GM19099 (cell line): Measurements from ENCODE around the gene HMGXB4.

Experiments
- POLR2A ChIP-seq: IDR thresholded peaks from 3 replicates; pipeline ENCODE4 v1.6.1; 2011; ENCODE audit warnings: low read depth; ENCODE audit not compliant: insufficient read length; ENCODE audit errors: extremely low read depth

Gene HMGXB4, protein sequence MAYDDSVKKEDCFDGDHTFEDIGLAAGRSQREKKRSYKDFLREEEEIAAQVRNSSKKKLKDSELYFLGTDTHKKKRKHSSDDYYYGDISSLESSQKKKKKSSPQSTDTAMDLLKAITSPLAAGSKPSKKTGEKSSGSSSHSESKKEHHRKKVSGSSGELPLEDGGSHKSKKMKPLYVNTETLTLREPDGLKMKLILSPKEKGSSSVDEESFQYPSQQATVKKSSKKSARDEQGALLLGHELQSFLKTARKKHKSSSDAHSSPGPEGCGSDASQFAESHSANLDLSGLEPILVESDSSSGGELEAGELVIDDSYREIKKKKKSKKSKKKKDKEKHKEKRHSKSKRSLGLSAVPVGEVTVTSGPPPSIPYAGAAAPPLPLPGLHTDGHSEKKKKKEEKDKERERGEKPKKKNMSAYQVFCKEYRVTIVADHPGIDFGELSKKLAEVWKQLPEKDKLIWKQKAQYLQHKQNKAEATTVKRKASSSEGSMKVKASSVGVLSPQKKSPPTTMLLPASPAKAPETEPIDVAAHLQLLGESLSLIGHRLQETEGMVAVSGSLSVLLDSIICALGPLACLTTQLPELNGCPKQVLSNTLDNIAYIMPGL

DNA sequence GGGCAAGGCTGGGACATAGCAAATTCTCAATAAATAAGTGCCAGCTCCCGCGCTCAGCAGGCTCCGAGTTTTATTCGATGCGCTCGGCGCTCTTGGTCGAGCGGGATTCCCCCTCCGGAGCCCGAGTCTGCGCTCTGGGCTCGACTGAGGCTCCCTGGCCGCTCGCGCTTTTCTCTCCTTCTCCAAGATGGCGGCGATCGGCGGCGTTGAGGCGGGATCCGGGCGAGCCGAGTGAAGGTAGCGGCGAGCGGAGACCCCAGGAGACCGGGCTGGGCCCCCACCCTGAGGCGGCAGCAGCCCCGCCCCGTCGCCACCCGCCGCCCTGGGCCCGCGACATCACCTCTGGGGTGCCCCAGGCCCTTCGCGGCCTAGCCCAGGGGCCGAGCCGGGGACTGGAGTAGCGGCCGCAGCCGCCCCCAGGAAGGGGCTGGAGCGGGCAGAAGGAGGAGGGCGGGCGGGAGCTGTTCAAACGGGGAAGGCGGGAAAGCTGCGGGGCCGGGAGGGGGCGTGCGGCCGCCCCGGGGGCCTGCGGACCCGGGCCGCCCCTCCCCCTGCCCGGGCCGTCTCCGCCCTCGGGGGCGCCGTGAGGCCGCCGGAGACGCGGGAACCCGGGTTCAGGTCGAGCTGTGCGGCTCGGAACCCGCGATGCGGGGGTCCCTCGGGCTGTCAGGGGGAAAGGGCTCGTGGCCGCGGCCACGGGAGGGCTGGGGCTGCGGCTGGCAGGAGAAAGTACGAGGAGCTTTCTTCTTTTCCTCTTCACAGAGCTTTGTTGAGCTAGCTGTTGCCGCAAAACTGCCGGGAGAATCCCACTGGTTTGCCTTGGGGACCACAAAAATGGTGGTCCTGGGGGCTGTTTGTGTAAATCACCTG, at the start of gene HMGXB4:
Gene HMGXB4, plus strand, starts transcription at position 173 of the 870 bp plus-strand sequence. CDS start 4,898 bp downstream, outside the sequence.
- TF ChIP-seq POLR2A, result peak; percentile 63

DNA sequence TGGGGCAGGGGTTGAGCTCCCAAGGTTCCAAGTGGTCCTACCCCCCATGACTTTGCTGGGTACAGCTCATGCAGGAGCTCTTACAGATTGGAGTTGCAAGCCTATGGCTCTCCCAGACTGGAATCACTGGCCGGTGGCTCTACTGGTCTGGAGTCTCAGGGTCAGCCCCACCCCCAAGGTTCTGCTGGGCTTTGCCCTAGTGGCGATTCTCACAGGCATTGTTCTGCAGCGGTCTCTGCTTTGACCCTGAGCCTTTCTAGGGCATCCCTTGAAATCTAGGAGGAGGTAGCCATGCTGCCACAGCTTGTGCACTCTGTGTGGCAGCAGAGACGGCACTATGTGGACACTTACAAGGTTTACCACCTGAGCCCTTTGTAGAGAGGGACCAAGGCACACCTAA, 49.3 kb upstream of the HMGXB4 start:
- no peak for TF ChIP-seq POLR2A

DNA sequence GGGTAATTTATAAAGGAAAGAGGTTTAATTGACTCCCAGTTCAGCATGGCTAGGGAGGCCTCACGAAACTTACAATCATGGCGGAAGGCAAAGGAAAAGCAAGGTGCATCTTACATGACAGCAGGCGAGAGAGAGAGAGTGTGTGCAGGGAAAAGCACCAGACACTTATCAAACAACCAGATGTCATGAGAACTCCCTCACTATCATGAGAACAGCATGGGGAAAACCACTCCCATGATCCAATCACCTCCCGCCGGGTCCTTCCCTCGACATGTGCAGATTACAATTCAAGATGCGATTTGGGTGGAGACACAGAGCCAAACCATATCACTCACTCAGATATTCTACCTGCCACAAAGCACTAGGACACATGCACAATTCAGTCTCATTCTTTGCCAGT, 48.1 kb upstream of the HMGXB4 start:
- no peak for TF ChIP-seq POLR2A

DNA sequence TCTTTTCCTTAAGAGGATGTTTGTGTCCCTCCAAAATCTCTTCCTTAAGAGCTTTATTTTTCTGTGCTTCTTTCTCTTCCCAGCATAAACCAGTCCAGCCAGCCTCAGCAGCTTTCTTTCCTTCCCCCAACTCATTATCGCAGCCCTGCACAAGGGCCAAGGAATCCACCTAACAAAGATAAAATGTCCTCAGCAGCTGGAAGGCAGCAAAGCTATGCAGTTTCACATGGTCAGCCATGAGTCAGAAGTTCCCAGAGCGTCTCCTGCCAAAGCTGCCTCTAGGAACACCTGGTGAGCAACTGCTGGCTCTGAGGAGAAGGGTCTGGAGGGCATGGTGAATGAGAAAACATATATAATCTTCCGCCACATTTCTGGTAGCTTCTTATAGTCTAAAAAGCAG, 45.3 kb upstream of the HMGXB4 start:
- TF ChIP-seq POLR2A, result no peak

DNA sequence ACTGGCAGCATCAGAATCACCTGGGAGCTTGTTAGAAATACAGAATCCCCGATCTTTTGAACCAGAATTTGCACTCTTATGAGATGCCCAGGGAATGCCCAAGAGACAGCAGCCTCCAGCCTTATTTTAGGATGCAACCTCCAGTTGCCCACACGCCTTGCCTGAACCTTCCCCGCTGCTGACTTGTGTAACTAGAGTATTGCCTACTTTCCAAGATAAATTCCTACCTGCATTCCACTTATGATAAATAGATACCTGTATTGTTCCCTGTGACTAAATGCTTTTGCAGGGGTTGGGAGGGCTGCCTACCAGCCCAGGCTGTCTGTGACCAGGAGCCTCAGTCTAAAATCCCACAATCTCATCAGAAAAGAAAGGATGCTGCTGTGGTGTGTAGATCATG, 44.3 kb upstream of the HMGXB4 start:
- no peak for TF ChIP-seq POLR2A

DNA sequence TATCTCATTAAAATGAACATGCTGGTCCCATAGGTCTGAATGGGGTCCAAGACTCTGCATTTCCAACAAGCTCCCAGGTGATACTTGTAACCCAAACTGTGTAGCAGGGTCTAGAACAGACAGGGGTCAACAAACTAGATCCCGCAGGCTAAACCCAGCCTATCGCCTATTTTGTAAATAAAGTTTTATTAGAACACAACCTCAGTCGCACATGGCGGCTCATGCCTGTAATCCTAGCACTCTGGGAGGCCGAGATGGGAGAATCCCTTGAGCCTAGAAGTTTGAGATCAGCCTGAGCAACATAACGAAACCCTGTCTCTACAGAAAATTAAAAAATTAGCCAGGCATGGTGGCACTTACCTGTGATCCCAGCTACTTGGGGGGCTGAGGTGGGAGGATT, 42.3 kb upstream of the HMGXB4 start:
- no peak for TF ChIP-seq POLR2A

DNA sequence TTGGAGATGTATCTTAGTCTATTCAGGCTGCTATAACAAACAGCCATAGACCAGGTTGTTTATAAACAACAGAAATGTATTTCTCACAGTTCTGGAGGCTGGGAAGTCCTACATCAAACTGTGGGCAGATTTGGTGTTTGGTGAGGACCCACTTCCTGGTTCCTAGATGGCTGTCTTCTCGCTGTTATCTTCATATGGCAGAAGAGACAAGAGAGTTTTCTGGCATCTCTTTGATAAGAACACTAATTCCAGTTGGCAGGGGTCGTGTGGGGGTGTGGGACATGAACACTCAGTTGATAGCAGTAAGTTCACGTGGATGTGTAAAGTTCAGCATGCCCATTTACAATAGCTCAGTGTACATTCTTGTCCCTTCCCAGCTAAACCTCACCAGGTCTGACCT, 41.3 kb upstream of the HMGXB4 start:
- no peak for TF ChIP-seq POLR2A

DNA sequence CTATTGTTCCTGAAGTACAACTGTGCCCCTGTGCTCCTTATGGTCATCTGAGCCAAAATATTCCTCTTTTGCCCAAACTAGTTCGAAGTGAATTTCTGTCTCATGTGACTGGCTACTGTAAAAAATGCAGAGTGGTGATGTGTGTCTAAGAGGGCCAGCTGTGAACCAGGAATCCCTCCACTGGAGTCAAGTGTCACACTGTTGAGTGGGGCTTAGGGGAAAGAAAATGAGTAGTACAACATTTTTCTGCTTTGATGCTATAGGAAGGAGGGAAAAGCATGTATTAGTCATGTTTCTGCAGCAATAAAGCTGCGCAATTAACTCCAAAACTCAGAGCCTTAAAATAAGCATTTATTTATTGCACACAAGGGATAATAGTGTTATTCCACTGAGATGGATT, 39.8 kb upstream of the HMGXB4 start:
- TF ChIP-seq POLR2A, result no peak

DNA sequence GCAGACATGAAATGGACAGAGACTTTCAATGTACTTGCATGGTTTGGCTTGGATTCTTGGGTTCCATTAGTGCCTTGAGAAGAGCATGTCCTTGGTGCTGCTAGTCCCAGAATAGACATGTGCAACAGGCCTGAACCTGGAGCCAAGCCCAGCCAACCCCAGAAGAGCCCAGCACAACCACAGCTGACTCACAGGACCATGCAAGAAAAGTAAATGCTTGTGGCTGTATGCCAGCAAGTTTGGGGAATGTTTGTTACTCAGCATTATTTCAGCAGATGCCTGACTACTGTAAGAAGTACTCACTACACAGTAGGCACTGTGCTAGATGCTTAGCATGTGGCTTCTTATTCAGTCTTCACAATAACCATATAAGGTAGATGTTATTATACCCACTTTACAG, 39.2 kb upstream of the HMGXB4 start:
- no peak for TF ChIP-seq POLR2A

DNA sequence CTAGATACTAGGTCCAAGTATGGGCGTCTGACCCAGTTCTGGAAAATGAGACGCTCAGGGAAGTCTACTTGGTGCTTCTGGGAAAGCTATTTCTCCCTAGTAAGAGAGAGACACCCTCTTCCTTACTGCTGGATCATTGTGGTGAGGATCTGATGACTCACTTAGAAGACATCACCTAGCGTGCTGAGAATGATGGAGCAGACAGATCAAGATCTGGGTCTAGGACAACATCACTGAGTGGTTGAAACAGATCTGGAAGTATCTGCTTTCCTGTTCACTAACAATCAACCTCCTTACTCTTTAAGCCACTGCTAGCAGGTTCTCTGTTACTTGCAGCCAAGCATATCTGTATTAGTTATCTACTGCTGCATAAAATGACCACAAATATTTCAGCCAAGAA, 38.3 kb upstream of the HMGXB4 start:
- no peak for TF ChIP-seq POLR2A

DNA sequence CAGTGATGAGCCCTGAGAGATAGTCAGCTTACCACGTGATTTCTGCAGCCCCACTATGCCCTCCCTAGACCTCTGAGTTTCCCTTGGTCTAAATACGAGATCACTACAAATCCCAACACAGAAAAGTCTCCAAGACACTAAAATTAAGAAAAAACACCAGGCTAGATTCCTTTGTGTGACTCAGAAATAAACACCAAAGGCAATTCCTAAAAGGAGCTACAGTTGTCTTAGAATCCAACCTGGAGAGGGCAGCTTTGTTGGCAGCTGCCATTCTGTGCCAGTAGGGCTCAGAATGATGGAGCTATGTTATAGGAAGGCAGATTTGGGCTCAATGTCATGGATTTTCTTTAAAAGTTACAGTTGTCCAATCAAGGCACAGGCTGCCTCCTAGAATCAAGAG, 37.1 kb upstream of the HMGXB4 start:
- TF ChIP-seq POLR2A, result no peak

DNA sequence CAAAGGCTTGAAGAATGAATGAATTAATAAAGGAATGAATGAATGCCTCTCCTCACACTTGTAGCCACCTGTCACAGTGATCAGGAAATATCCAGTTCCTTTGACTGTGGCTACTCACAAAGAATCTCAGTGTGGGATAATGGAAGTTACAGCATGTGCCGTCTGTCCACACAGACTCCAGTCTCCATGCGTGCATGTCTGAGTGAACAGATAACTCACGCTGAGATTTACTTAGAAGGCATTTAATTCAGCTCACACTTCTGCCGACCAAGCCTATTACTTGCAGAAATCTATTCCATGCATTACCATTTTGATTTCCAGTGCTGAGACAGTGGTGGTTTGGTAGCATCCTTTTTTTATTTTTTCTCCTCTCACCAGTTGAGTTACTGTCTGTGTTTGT, 32.3 kb upstream of the HMGXB4 start:
- no peak for TF ChIP-seq POLR2A

DNA sequence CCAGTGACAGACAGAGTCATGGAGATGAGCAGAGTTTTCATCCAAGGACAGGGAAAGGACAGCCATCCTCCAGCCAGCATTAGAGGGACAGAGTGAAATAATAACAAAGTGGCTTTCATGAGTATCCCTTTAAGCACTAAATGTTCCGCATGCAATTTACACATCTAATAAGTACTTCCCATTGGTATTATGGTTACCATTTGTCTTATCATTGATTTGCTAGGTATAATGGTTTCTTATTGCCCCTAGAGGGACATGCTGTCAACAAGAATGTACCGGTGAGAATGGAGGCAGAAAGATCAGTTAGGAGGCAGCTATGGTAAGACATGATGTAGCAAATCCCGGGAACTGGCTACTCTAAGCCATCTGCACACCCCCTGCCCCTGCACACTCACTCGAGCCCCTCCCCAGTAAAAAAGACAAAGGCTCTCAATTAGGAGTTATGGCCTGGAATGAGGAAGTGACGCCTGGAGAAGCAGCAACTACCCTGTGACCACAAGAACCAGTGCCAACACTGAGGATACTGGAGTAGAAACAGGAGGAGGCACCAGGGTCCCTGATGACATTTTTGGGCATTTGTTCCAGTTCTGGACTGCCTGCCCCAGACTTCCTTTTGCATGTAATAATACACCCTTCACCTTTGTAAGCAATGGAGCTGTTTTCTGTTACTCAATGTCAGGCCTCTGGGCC, 30.2 kb upstream of the HMGXB4 start:
- no peak for TF ChIP-seq POLR2A

DNA sequence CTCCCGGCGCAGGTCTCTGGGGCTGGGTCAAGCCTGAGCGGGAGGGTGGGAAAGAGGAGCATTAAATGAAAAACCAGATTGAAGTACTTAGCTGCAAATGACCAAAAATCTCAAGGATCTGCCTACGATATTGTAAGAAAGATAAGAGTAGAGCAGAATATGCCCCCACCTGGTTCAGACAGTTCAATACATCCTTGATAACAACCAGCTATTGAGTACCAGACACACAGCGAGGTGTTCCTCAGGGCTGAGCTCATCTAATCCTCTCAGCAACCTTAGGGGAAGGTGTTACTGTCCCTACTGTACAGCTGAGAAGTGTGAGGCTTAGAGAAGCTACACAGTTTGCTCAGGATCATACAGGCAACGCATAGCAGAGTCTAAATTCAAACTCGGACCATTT, 27.4 kb upstream of the HMGXB4 start:
- no peak for TF ChIP-seq POLR2A

DNA sequence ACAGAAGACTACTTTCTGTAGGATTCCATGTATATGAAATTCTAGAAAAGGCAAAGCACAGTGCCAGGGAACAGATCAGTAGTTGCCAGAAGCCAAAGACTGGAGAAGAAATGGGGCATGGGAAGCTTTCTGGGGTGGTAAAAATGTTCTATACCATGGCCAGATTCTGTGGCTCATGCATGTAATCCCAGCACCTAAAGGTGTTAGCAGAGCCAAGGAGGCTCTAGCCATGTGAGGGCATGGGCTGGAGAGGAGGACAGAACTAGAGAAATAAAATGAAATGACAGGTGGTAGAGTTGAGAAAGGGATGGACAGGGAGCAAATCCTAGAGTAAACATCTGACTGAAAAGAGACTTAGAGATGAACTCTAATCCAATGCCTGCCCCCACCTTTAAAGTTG, 26.9 kb upstream of the HMGXB4 start:
- TF ChIP-seq POLR2A, result no peak
